Measurements from ENCODE around the gene TARP.

The TARP gene

GRCh38 chr7:38217672-38218071 is 55.8 kb downstream of the TARP start:
- no peak for DNase-seq (ENCODE audit: low read depth in 3 of 3)

- DNase-seq (ENCODE audit: low read depth in 3 of 3), result peak; percentile 52 to 61 (median 57)
These were observed 57.4 kb downstream of the TARP start for GRCh38 chr7:38215735-38216670.

- no peak for DNase-seq (ENCODE audit: low read depth in 3 of 3)
These were observed 58.3 kb downstream of the TARP start for GRCh38 chr7:38215115-38215514.

- no peak for DNase-seq (ENCODE audit: low read depth in 3 of 3)
These were observed 61.5 kb downstream of the TARP start for GRCh38 chr7:38211940-38212339.

- DNase-seq (ENCODE audit: low read depth in 3 of 3), result no peak
These were observed 62.0 kb downstream of the TARP start for GRCh38 chr7:38211486-38211885.

Data from stimulated activated CD4-positive, alpha-beta T cell treated with anti-CD3 and anti-CD28 coated beads, TNF-alpha, amount 100 ng/mL, for 48 hours (primary cell).